NOMO-1 treated with DMSO at 0.1 percent for 48 hours (cell line): ENCODE data around the gene SUGP1.
"Not testable (repeated sequence)": the region's sequence is repeated elsewhere in the genome, so short reads cannot be mapped to it uniquely, and the experiment has no call there.

Source experiments
- DNase-seq: peaks from one replicate; lab custom pipeline; 2025; ENCODE audit not compliant: unreplicated experiment; lab: John Stamatoyannopoulos, UW

SUGP1 gene, protein sequence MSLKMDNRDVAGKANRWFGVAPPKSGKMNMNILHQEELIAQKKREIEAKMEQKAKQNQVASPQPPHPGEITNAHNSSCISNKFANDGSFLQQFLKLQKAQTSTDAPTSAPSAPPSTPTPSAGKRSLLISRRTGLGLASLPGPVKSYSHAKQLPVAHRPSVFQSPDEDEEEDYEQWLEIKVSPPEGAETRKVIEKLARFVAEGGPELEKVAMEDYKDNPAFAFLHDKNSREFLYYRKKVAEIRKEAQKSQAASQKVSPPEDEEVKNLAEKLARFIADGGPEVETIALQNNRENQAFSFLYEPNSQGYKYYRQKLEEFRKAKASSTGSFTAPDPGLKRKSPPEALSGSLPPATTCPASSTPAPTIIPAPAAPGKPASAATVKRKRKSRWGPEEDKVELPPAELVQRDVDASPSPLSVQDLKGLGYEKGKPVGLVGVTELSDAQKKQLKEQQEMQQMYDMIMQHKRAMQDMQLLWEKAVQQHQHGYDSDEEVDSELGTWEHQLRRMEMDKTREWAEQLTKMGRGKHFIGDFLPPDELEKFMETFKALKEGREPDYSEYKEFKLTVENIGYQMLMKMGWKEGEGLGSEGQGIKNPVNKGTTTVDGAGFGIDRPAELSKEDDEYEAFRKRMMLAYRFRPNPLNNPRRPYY

DNA sequence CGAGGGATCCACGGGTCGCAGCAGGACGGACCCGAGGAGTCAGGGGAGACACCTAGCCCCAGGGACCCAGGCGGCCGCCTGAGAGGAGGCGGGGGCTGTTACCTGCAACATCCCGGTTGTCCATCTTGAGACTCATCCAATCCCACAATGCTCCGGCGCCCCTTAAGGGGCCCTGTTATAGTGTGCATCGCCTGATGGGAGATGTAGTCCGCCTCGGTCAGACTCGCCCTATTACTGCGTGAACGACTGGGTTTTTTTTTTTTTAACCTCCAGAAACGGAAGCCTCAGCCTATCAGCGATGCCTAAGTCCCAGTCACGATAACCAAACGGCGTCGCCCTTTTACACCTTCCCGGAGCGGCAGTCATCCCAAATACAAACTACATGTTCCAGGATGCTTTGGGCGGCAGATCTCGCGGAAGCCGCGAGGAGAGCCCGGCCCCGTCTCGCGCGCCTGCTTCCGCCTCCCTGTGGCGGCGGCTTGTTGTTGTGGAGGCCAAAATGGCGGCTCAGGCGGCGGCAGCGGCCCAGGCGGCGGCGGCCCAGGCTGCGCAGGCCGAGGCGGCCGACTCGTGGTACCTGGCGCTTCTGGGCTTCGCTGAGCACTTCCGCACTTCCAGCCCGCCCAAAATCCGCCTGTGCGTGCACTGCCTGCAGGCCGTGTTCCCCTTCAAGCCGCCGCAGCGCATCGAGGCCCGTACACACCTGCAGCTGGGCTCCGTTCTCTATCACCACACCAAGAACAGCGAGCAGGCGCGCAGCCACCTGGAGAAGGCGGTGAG, at the start of gene SUGP1, which contains the start of gene MAU2:
TSS of gene SUGP1 (minus strand) at position 149 of the 780 bp plus-strand sequence. CDS start at position 136, 13 bp downstream.
TSS of gene MAU2 (plus strand) at position 469 of the 780 bp plus-strand sequence. CDS start at position 500, 31 bp downstream.
- DNase-seq, result peak; percentile 95

DNA sequence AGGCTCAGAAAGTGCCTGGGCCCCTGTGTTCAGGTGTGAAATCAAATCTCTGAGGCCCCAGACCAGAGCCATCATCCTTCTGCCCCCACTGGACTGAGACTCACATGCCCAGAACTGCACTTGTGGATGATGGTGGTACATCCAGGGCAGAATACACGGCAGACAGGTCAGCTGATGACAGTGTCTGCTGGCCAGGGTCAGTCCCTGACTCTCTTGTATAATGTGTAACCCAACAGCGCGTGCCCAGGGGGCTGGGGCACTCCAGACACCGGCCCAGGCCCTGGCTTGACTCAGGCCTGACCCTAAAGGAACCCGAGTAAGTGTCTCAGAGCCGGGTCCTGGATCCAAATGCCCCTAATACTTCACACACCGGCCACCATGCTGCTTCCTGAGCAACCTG, 47.8 kb upstream of the SUGP1 start:
- no peak for DNase-seq

DNA sequence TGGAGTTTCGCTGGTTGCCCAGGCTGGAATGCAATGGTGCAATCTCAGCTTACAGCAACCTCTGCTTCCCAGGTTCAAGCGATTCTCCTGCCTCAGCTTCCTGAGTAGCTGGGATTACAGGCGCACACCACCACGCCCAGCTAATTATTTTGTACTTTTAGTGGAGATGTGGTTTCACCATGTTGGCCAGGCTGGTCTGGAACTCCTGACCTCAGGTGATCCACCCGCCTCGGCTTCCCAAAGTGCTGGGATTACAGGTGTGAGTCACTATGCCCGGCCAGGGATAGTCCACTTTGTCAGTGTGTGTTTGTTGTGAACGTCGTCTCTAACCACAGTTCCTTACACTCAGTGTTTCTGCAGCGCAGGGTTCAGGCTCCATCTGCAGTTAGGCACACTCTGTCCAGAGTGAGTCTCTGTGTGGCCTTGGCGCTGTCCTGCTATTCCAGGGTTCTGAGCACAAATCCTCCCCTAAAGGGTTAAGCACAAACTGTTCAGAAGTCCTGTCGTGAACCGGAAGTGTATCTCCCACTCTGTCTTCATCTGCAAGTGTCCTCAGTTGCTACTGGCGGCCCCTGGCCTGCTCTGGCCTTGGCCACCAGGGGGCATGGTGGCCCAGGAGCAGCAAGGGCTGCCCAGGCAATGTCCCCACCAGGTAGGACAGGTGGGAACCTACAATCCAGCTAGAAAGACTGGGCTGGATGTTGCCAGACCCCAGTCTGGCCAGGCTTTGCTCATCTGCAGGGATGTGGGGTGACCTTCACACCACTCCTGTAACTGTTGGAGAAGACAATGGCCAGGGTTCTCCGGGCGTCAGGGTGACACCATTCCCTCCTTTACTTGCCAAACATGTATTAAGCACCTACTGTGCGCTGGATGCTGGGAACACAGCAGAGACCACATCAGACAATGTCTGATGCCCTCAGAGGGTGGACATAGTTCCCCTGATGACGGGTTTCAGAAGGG, 46.4 kb upstream of the SUGP1 start:
- DNase-seq, result peak; percentile 84

DNA sequence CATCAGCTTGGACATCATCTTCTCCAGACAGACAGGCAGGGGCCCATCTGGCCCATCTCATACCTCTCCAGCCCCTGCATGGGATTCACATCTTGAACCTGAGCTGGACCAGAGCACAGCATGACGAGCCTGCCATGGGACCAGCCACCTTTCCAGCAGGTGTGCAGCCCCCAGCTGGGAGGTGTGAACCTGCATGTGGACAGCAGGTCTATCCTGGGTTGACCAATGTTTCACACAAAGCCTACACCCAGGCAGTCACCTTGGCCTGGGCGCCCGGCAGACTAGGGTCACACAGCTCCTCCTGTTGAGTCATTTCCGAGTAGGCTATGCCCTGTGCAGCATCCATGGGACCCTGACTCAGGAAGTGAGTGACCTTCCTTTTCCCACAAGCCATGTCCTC, 41.8 kb upstream of the SUGP1 start:
- no peak for DNase-seq

GRCh38 chr19:19361075-19361594, 40.8 kb upstream of the SUGP1 start:
- DNase-seq, result peak; percentile 67

DNA sequence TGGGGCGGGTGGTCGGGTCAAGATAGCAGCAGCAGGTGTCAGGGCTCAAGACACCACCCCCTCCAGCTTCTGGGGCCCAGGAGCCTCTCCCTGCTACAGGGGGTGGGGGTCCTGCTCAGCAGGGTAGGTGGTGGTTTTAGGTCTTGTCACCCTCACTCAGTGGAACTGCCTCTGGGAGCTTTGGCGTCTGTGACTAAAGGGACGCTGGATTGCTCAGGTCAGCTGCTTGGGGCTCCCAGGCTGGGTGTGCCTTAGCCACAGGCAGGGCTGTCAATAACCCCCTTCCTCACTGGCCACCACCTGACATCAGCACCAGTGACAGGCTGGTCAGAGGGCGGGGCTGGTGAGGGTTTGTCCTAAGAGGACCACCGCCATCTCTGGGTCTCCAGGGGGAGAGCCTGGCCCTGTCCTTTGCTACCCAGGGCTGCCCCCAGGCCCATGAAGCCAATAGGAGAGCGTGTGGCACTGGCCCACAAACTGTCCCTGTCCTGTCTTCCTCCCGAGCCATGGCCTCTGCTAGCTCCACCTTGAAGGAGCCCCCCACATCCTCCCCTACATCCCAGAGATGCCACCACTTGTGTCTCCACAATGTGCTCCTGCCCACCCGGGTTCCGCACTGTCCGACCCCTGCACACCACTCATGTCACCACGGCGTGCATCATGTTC, 36.7 kb upstream of the SUGP1 start:
- no peak for DNase-seq

DNA sequence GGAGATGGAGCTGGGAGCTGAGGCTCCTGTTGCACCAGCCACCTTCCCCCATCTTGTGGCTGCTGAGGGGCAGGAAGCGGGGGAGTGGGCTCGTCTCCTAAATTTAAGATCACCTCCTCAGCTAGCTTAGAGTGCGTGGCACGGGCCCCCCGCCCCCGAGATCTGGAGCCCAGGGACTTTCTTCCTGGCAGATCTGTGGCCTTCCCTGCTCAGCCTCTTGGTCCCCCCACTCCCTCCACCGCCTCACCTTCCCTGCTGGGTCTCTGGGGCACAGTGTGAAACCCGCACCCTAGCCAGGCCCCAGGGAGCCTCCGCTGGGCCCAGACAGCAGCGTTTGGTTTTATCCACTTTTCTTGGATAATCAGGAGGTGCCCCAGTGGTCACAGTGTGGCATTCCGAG, 36.2 kb upstream of the SUGP1 start:
- no peak for DNase-seq

DNA sequence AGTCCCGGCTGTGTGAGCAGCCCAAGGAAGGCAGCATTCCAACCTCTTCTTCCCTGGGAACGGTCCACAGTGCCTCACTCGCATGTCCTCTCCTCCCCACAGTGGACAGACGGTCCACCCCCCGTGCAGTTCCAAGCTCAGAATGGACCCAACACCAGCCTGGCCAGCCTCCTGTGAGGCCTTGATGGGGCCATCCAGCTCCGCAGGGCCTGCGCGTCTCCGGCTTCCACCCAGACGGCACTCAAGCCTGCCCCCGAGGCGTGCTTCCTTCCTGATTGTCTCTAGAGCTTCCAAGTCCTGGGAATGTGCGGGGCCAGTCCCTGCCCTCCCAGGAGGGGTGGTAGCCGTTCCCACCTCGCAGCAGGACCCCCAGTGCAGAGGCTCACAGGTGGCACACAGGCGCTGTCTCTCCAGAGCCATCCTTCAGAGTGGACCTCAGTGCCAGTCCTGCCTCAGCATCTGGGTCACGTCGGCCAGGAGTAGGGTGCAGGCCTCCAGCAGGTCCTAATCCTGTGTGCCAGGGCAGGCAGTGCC, 35.4 kb upstream of the SUGP1 start:
- no peak for DNase-seq

GRCh38 chr19:19354932-19355331, 34.6 kb upstream of the SUGP1 start:
- DNase-seq, result no peak

- no peak for DNase-seq
Measured at GRCh38 chr19:19354007-19354406, 33.7 kb upstream of the SUGP1 start.

DNA sequence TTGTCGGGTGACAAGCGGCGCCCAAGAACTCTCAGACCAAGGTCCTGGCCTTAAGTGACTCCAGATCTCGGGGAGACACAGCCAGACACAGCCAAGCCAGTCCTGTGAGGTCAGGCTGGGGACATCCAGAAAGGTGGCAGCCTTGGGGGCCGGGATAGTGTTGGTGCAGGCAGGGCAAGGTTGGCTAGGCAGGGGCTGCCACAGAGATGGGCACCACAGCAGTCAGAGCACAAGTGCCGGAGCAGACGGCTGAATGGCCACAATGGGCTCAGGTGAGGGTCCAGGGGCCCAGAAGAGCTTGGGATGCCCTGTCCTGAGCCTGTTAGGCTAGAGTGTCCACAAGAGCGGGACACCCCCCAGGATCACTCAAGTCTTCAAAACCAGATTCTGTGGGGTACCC, 32.5 kb upstream of the SUGP1 start:
- DNase-seq, result no peak

DNA sequence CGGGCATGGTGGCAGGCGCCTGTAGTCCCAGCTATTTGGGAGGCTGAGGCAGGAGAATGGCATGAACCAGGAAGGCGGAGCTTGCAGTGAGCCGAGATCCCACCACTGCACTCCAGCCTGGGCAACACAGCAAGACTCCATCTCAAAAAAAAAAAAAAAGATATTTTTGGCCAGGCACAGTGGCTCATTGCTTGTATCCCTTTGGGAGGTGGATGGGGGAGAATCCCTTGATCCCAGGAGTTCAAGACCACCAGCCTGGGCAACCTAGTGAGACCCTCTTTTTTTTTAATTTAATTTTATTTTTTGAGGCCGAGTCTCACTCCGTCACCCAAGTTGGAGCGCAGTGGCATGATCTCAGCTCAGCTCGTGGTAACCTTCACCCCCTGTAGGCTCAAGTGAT, 30.4 kb upstream of the SUGP1 start:
- not testable (repeated sequence) for DNase-seq

DNA sequence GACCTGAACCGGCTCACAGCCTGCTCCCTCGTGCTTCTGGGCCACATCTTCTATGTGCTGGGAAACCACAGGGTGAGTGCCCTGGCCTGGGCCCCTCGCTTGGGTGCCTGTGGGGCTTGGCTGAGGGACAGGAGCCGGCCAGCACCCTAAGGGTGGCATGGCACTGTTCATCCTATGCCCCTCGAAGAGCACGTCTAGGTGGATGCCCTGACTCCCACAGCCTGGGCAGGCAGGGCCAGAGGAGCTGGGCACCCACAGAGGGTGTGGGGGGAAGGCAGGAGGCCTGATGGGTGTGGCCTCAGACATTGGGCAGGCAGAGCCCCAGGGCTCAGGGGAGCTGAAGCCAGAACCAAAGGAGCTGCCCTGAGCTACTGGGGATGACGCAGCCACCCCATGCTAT, 29.1 kb upstream of the SUGP1 start:
- no peak for DNase-seq

DNA sequence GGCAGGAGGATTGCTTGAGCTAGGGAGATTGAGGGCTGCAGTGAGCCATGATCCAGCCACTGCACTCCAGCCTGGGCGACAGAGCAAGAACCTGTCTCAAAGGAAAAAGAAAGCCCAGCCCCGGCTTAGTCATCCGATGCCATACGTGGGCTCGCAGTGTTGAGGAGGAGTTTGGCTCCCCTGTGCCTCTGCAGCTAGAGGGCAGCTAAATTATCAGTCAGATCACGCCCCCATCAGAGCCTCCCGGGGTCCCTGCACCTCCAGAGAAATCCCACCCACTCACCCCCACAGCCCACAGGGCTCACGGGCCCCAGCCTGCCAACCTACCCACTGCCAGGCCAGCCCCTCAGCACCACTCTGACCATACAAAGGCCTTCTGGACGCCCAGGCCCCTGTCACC, 28.0 kb upstream of the SUGP1 start:
- DNase-seq, result no peak

DNA sequence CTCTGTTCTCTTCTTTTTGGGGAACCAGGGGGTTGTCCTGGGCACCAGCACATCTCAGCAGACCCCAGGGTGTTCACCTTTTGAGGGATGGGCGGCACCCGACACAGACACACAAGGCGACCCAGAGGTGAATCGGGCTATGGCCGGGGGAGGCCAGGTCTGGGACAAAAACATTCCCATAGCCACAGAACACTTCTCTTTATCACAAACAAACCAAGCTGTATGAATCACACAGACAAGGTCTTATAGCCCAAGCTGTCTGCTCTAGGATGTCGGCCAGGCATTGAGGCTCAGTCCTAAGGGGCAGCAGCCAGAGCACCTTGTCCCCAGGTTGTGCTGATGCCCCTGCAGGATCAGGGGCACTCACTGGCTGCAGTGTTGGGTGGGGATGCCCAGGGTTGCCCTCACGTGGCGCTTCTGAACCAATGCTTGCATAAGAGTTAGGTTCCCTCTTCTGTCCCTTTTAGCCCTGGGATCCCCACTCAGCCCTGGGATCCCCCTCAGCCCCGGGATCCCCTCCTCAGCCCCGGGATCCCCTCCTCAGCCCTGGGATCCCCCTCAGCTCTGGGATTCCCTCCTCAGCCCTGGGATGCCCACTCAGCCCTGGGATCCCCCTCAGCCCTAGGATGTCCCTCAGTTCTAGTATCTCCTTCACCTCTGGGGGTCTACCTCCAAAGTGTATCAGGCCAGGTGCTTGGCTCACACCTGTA, 27.2 kb upstream of the SUGP1 start:
- no peak for DNase-seq

DNA sequence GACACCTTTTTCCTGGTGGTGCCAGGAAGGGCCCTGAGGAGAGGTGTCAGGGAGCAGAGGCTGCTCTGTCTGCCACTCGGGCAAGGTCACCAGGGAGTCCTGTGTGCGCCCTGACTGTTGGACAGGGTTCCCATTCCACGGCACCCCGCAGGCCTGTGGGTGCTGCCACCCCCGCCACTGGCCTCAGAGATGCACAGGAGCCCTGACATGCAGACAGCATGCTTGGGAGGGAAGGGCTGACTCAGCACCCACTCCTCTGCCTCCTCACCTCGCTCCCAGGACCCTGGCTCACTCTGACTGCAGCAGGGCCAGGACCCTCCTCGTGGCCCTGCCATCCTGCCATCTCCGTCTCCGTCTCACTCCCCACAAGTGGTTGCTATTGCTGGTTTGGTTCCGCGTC, 25.7 kb upstream of the SUGP1 start:
- DNase-seq, result no peak

DNA sequence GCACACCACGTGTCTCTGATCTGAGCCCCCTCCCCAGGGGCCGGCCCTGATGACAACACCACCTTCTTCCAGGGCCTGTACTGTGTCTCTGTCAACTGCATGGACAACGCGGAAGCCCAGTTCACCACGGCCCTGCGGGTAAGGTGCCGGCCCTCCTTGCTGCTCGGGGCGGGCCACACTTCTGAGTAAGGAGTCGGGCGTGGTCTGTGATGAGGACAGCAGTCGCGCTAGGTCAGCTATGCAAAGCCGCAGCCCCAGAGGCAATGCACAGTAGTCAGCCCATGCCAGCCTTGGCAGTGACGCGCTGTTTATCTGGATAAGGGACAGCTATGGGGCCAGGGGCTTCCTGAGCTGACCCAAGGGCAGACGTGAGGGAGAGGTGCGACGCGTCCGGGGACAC, 24.9 kb upstream of the SUGP1 start:
- DNase-seq, result no peak

- DNase-seq, result no peak
Measured at GRCh38 chr19:19343762-19344161, 23.5 kb upstream of the SUGP1 start.

- DNase-seq, result no peak
Measured at GRCh38 chr19:19343016-19343362, 22.7 kb upstream of the SUGP1 start.
